ENCODE measurements around the gene GIMAP8.
"Not testable (repeated sequence)": the region's sequence is repeated elsewhere in the genome, so short reads cannot be mapped to it uniquely, and the experiment has no call there.

GIMAP8 gene

GRCh38 chr7:150464962-150465361 lies 14.5 kb downstream of the GIMAP8 start:
- DNase-seq (ENCODE audit: low read depth), result no peak

DNA sequence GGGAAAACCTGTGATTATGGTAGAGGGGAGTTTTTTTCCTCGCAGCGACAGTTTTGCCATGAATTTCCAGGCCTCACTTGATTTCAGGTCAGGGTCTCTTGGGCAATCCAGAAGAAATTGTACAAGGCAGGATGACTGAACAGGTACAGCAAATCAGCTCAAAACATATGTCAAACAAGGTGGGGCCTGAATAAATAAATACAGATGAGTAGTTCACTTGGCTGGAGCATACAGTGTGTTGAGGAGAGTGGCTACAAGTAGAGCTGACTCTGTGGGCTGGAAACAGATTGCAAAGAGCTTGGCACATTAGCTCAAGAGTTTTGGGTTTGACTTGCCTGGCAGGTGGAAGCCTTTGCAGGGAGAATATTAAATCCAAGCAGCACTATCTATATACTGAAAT lies 15.0 kb downstream of the GIMAP8 start:
- DNase-seq (ENCODE audit: low read depth), result no peak

DNA sequence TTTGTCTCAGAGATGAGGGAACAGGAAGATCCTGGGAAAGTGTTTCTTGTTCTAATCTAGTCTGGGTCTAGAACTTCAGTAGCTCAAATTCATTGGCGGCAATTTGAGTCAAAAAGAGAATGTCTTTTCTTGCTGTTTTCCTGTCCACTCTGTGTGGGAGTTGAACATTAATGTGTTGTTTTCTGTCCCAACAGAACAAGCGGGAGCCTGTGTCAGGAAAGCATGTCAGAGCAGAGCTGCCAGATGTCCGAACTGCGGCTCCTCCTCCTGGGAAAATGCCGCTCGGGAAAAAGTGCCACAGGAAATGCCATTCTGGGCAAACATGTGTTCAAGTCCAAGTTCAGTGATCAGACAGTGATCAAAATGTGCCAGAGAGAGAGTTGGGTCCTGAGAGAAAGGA lies 16.0 kb downstream of the GIMAP8 start:
- no peak for DNase-seq (ENCODE audit: low read depth)

- no peak for DNase-seq (ENCODE audit: low read depth)
Measured at GRCh38 chr7:150468241-150468640, 17.8 kb downstream of the GIMAP8 start.

GRCh38 chr7:150471886-150472285 lies 21.5 kb downstream of the GIMAP8 start:
- no peak for DNase-seq (ENCODE audit: low read depth)

GRCh38 chr7:150473902-150474301 lies 23.5 kb downstream of the GIMAP8 start:
- no peak for DNase-seq (ENCODE audit: low read depth)

DNA sequence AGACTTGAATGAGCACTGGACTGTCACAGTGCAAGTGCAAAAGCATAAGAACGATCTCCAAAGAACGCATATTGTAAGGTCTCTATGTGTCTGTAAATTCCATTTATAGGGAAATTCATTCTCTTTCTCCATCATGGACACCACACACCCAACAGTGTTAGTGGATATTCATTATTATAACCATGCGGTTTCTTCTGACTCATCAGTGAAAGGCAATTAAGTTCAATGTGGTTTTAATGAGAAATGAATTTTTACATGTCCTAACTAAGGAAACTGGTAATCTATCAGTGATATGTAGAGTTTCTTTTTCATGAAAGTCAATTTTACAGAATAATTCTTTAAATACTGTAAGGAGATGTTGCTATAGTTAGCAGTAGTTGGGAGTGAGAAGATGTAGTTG lies 25.9 kb downstream of the GIMAP8 start:
- no peak for DNase-seq (ENCODE audit: low read depth)

DNA sequence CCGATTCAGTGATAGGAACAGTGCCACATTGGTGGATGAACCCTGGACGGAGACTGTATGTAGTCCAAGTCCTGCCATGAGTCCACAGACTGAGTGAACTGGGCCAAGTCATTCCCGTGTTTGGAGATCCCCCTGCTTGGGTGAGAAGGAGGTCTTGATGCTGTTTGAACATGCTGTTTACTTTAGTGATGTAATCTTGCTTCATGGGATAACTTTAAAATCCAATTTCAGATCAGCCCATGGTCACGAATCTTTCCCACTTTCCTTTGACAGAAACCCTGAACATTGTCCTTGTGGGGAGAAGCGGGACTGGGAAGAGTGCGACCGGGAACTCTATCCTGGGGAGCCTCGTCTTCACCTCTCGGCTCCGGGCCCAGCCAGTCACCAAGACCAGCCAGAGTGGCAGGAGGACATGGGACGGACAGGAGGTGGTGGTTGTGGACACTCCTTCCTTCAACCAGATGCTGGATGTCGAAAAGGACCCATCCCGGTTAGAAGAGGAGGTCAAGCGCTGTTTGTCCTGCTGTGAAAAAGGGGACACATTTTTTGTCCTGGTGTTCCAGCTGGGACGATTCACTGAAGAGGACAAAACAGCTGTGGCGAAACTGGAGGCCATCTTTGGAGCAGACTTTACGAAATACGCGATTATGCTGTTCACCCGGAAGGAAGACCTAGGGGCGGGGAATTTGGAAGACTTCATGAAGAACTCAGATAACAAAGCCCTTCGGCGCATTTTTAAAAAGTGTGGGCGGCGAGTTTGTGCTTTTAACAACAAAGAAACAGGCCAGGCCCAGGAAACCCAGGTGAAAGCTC lies 26.6 kb downstream of the GIMAP8 start:
- no peak for DNase-seq (ENCODE audit: low read depth)

DNA sequence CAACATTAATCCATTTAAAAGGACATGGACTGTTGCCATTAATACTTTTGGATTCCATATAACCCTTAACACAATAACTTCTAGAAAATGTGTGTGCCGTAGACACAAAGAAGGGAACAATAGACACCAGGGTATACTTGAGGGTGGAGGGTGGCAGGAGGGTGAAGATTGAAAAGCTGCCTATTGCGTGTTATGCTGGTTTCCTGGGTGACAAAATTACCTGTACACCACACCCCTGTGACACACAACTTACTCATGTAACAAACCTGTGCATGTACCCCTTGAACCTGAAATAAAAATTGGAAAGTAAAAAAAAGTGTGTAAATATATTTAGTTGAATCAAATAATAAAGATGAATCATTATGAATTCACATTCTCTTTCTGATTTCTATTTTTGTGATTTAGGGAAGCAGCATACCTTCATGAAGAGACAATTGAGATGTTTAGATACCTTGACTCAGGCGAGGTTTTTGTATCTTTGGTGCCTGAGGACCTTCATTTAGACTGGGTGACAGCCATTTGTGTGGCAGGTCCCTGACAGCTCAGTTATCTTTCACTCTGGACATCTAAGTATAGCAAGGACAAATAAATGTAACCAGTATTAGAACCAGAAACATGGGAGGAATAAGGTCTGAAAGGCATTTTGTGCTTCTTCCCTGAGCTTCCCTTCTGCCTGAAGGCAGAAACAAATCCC lies 28.7 kb downstream of the GIMAP8 start:
- DNase-seq (ENCODE audit: low read depth), result no peak

- DNase-seq (ENCODE audit: low read depth), result no peak
Measured at GRCh38 chr7:150481186-150481920, 30.9 kb downstream of the GIMAP8 start.

DNA sequence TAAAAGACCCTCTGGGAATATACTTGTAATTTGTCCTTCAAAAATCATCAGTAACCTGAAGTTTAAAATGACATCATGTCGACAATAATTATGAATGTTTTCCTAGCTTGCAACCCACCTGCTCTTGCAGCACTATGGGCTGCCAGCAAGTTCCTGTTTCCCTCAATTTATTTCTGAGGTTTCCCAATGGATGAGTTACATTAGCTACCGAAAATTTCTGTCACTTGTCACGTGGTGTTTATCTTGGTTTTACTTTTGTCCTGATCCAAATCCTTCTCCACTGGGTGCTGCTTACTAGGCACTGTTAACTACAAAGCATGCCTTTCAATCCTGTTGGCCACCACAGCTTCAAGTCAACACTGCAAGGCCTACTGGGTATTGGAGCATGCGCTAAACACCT lies 31.5 kb downstream of the GIMAP8 start:
- no peak for DNase-seq (ENCODE audit: low read depth)

GRCh38 chr7:150483514-150483913 lies 33.1 kb downstream of the GIMAP8 start:
- not testable (repeated sequence) for DNase-seq (ENCODE audit: low read depth)

GRCh38 chr7:150484071-150484470 lies 33.6 kb downstream of the GIMAP8 start:
- not testable (repeated sequence) for DNase-seq (ENCODE audit: low read depth)

GRCh38 chr7:150487625-150488024 lies 37.2 kb downstream of the GIMAP8 start:
- no peak for DNase-seq (ENCODE audit: low read depth)

DNA sequence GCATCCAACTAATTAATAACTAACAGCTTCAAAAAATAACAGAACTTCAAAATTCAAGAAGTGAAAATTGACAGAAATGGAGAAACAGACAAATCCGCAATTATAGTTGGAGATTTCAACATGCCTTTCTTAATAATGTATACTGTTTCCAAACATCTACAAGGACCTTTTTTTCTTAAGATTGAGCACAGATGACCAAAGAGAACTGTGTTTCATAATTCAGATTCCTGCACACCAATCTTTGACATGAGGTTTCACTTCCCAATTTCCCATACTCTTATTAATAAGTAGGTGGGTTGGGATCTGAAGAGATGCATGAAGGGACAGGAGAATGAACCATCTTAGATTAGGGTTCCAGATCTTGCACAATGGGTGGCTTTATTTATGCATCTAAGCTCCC lies 39.4 kb downstream of the GIMAP8 start:
- DNase-seq (ENCODE audit: low read depth), result no peak

- not testable (repeated sequence) for DNase-seq (ENCODE audit: low read depth)
Measured at GRCh38 chr7:150493442-150493841, 43.0 kb downstream of the GIMAP8 start.

DNA sequence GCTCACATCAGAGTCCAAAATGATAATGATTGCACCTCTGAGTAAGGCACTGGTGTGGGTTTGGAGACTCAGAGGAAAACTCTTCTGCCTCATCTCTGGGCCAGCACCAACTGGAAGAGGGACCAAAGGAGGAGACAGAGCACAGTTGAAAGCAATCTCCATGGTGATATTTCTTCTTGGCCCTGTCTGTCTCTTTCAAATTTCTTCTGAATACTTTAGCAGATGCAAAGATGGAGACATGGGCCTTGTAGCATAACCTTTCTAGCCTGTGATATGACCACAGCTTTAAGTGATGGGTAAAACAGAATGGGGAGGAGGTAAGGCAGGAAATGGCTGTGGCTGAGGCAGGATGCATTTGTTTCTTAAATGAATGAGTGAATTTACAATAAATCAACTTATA lies 52.1 kb downstream of the GIMAP8 start:
- DNase-seq (ENCODE audit: low read depth), result no peak

GRCh38 chr7:150503155-150503554 lies 52.7 kb downstream of the GIMAP8 start:
- DNase-seq (ENCODE audit: low read depth), result no peak

DNA sequence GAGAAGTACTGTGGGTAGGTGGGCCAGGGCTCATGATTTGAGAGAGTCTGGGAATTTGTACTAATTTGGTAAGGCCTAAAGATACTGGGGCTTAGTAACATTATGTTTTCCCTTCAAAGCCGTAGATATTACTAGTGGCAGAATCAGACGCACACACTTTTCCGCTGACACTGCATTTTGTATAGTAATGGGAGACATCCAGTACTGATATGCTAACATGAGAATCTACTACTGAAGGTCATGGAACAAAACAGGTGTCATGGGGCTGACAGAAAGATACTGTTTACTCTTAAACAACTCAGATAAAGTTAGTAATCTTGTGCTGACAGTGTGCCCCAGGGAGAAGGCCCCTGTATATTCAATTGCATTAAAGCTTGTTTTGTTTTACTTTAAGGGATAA lies 53.2 kb downstream of the GIMAP8 start:
- DNase-seq (ENCODE audit: low read depth), result no peak

- DNase-seq (ENCODE audit: low read depth), result no peak
Measured at GRCh38 chr7:150507947-150508602, 57.6 kb downstream of the GIMAP8 start.

- DNase-seq (ENCODE audit: low read depth), result no peak
Measured at GRCh38 chr7:150511048-150511447, 60.6 kb downstream of the GIMAP8 start.

DNA sequence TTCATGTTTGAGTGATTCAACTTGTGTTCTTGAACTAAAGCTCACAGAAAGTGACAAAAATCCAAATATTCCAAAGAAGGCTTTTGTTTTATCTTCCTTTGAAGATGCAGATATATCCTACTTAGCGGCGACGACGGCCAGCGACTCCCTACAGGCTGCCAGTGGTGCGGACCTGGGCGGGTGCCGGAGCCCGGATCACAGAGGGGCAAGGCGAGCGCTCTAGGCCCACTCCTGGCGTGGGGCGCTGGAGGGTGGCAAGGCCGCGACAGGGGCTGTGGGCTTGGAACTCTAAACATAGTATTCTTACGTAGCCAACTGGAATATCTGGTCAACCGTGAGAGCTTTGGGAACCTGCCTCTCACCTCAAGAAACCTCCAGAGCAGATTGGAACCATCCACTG lies 63.3 kb downstream of the GIMAP8 start:
- DNase-seq (ENCODE audit: low read depth), result no peak

Measured in stimulated activated CD8-positive, alpha-beta memory T cell treated with anti-CD3 and anti-CD28 coated beads, Interleukin-15, amount 100 ng/mL, for 24 hours (primary cell).